HCT116 (cell line): ENCODE measurements around the gene ADI1. TPM values are rescaled to one million over a fixed set of nuclear protein-coding genes. Genes with fewer than 3 reads are reported as not detected.

Source experiments
- ATAC-seq: fragments of 200-7000 bp; cut with Tn5 transposase; 2 replicates; pipeline ENCODE4 v1.9.1; 2020; ENCODE audit warnings: mild to moderate bottlenecking, moderate library complexity
- BruUV-seq: library from RNA; stranded (reverse); fragments of 400-500 nt; replicated peaks from 2 replicates; lab custom pipeline; 2021; lab: Mats Ljungman, UMichigan
- CTCF ChIA-PET: fragments of 300-600 bp; sonication (Branson Sonifier 250); formaldehyde crosslinking; loops from one replicate; lab custom pipeline; 2021; ENCODE audit warnings: antibody characterized with exemption; lab: Charles Lee
- POLR2A ChIA-PET: fragments of 300-600, 350-600 bp; sonication (Branson Sonifier 250); formaldehyde crosslinking; loops from one replicate; lab custom pipeline; 2021; ENCODE audit warnings: antibody characterized with exemption; lab: Charles Lee
- RAD21 ChIA-PET, 2 experiments: fragments of 300-600 bp; sonication (Branson Sonifier 250); formaldehyde crosslinking; loops; one replicate each; lab custom pipeline; 2023; ENCODE audit warnings: low total read pairs in 2 of 2; ENCODE audit not compliant: uncharacterized antibody in 2 of 2, unreplicated experiment in 2 of 2, low non-redundant PET in 1 of 2; lab: Charles Lee
- DNase-seq: peaks from one replicate; pipeline ENCODE4 v3.0.0-alpha.2; 2010; ENCODE audit warnings: low read depth, low spot score
- H2AFZ ChIP-seq: fragments of 200-600 bp; shearing (Covaris generic), sonication (generic); 2 replicates; pipeline ENCODE4 v1.6.1; 2017; ENCODE audit warnings: low read depth, mixed run types, mixed read lengths, antibody characterized with exemption, low read length; ENCODE audit not compliant: poor library complexity, severe bottlenecking
- H3K27ac ChIP-seq: 2 replicates; pipeline ENCODE4 v1.5.1; 2012; ENCODE audit warnings: low read depth, low read length
- H3K27me3 ChIP-seq: fragments of 200-600 bp; sonication (generic); 2 replicates; pipeline ENCODE4 v1.6.1; 2016; ENCODE audit warnings: mixed run types, low read length, mixed read lengths; ENCODE audit not compliant: insufficient read depth
- H3K36me3 ChIP-seq, 2 experiments: fragments of 200-500 bp in 1 of 2; fragments of 200-600 bp in 1 of 2; sonication (Bioruptor generic) in 1 of 2; sonication (generic) in 1 of 2; 2 replicates each; pipeline versions ENCODE4 v1.5.1 to v1.6.1; 2014 to 2016; ENCODE audit warnings: low read length in 2 of 2, inconsistent platforms in 1 of 2, mixed read lengths in 1 of 2, mixed run types in 1 of 2; ENCODE audit not compliant: insufficient read depth in 2 of 2, control insufficient read depth in 1 of 2
- H3K4me1 ChIP-seq, 2 experiments: fragments of 200-600 bp in 1 of 2; sonication (generic) in 1 of 2; 2 replicates each; pipeline versions ENCODE4 v1.5.1 to v1.6.1; 2012 to 2017; ENCODE audit warnings: low read length in 2 of 2, inconsistent platforms in 1 of 2, mild to moderate bottlenecking in 1 of 2, mixed read lengths in 1 of 2, mixed run types in 1 of 2, moderate library complexity in 1 of 2; ENCODE audit not compliant: insufficient read depth in 2 of 2, control insufficient read depth in 1 of 2
- H3K4me2 ChIP-seq: fragments of 200-600 bp; sonication (generic); 2 replicates; pipeline ENCODE4 v1.6.1; 2017; ENCODE audit warnings: mixed run types, low read length, mixed read lengths
- H3K4me3 ChIP-seq, 2 experiments: fragments of 200-600 bp in 1 of 2; sonication (generic) in 1 of 2; replicated peaks in 1 of 2; 2 replicates each; pipeline ENCODE4 v1.5.1; 2011 to 2016; ENCODE audit warnings: low read length in 2 of 2, control low read depth in 1 of 2, low read depth in 1 of 2, mild to moderate bottlenecking in 1 of 2, mixed read lengths in 1 of 2, mixed run types in 1 of 2
- H3K79me2 ChIP-seq: fragments of 200-600 bp; sonication (generic); 2 replicates; pipeline ENCODE4 v1.6.1; 2017; ENCODE audit warnings: mild to moderate bottlenecking, mixed run types, low read length, moderate library complexity, mixed read lengths; ENCODE audit not compliant: insufficient read depth
- H3K9ac ChIP-seq: fragments of 200-600 bp; sonication (generic); 2 replicates; pipeline ENCODE4 v1.6.1; 2016; ENCODE audit warnings: low read length, mixed read lengths
- H3K9me2 ChIP-seq: fragments of 200-600 bp; sonication (generic), shearing (Covaris generic); 2 replicates; pipeline ENCODE4 v1.6.1; 2017; ENCODE audit warnings: mixed run types, mild to moderate bottlenecking, moderate library complexity; ENCODE audit not compliant: insufficient read depth
- H3K9me3 ChIP-seq, 2 experiments: fragments of 200-500 bp in 1 of 2; fragments of 200-600 bp in 1 of 2; sonication (Bioruptor generic) in 1 of 2; sonication (generic) in 1 of 2; 2 replicates each; pipeline ENCODE4 v1.6.1; 2014 to 2017; ENCODE audit warnings: low read length in 2 of 2, mixed read lengths in 2 of 2, inconsistent platforms in 1 of 2, low read depth in 1 of 2, mild to moderate bottlenecking in 1 of 2, mixed run types in 1 of 2, moderate library complexity in 1 of 2; ENCODE audit not compliant: control insufficient read depth in 1 of 2, insufficient read depth in 1 of 2
- H4K20me1 ChIP-seq: fragments of 200-600 bp; sonication (generic), shearing (Covaris generic); 2 replicates; pipeline ENCODE4 v1.6.1; 2017; ENCODE audit warnings: mixed run types, mild to moderate bottlenecking, moderate library complexity; ENCODE audit not compliant: insufficient read depth
- CBX3 ChIP-seq: IDR thresholded peaks from 2 replicates; pipeline ENCODE4 v1.6.1; 2012; ENCODE audit warnings: low read depth
- CEBPB ChIP-seq: IDR thresholded peaks from 2 replicates; pipeline ENCODE4 v1.6.1; 2012; ENCODE audit warnings: low read depth
- EGR1 ChIP-seq: IDR thresholded peaks from 2 replicates; pipeline ENCODE4 v1.6.1; 2012; ENCODE audit warnings: low read depth
- ELF1 ChIP-seq: IDR thresholded peaks from 2 replicates; pipeline ENCODE4 v1.6.1; 2012; ENCODE audit warnings: low read depth, borderline replicate concordance
- EZH2 ChIP-seq: fragments of 200-600 bp; sonication (generic); IDR thresholded peaks from 2 replicates; pipeline ENCODE4 v1.6.1; 2017; ENCODE audit warnings: antibody characterized with exemption, mixed run types
- EZH2phosphoT487 ChIP-seq: fragments of 200-600 bp; IDR thresholded peaks from 2 replicates; pipeline ENCODE4 v1.6.1; 2018; ENCODE audit warnings: antibody characterized with exemption, borderline replicate concordance
- FOSL1 ChIP-seq: IDR thresholded peaks from 2 replicates; pipeline ENCODE4 v1.6.1; 2012; ENCODE audit warnings: low read depth
- POLR2A ChIP-seq: IDR thresholded peaks from 2 replicates; pipeline ENCODE4 v1.7.0; 2011; ENCODE audit warnings: borderline replicate concordance; ENCODE audit not compliant: insufficient read depth, insufficient read length; ENCODE audit errors: extremely low read depth
- RAD21 ChIP-seq: IDR thresholded peaks from 2 replicates; pipeline ENCODE4 v1.6.1; 2012; ENCODE audit warnings: low read depth, mild to moderate bottlenecking
- SIN3A ChIP-seq: IDR thresholded peaks from 2 replicates; pipeline ENCODE4 v1.6.1; 2012; ENCODE audit warnings: low read depth
- SP1 ChIP-seq: IDR thresholded peaks from 2 replicates; pipeline ENCODE4 v1.6.1; 2012; ENCODE audit warnings: low read depth
- TCF7L2 ChIP-seq: IDR thresholded peaks from 2 replicates; pipeline ENCODE4 v1.7.0; 2011; ENCODE audit warnings: borderline replicate concordance, inconsistent platforms; ENCODE audit not compliant: insufficient read depth, insufficient read length; ENCODE audit errors: extremely low read depth
- YY1 ChIP-seq: IDR thresholded peaks from 2 replicates; pipeline ENCODE4 v1.6.1; 2011; ENCODE audit warnings: low read length, low read depth, moderate library complexity, mild to moderate bottlenecking; ENCODE audit not compliant: insufficient replicate concordance; ENCODE audit errors: extremely low read depth
- ZFX ChIP-seq: fragments of 450-650 bp; IDR thresholded peaks from 2 replicates; pipeline ENCODE4 v1.6.1; 2017
- ZNF274 ChIP-seq: fragments of 200-500 bp; sonication (Bioruptor generic); IDR thresholded peaks from 2 replicates; pipeline ENCODE4 v1.6.1; 2014; ENCODE audit warnings: mild to moderate bottlenecking, low read depth, low read length, inconsistent platforms
- intact Hi-C: fragments of 100-400 bp; cut with micrococcal nuclease; formaldehyde crosslinking; loops from 2 replicates; pipeline ENCODE4 v1.10.0; 2022
- total RNA-seq: library from RNA; stranded (reverse); gene quantifications from one replicate; pipeline ENCODE4 v1.2.1, GENCODE V29; 2021; ENCODE audit not compliant: unreplicated experiment
- TF ChIP-seq, protein P1 (sequence below): IDR thresholded peaks from 2 replicates; pipeline ENCODE4 v1.6.1; 2012
- TF ChIP-seq, protein P2 (sequence below): IDR thresholded peaks from 2 replicates; pipeline ENCODE4 v1.6.1; 2012

Gene ADI1
- total RNA-seq, 1 experiment from 2014 or later: 27.0 TPM

DNA sequence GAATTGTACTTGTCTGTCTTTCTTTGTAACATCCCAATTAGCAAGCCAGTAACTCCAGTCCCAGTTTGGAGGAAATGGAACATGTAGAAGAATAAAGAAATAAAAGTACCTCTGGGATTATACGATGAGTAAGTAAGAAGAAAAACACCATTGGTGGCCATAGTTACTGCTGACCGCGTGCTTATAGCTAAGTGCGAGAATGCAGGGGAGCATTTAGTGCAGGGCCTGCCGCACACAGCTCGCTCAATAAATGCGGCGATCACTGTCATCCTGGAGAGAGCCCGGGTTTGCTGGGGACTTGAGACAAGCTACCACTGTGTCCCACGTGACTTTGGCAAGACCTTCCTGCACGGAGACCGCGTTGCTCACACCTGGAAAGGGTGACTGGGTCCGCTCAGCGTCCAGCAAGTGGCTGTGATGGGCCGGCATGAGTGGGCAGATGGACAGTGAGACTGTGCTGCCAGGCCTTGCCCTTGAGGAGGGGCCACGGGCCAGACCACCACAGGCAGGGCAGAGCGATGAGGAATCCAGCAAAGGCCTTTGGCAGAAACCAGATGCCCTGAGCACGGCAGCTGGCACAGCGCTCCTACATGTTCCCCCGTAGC lies 54.8 kb downstream of the ADI1 start:
- POLR2A ChIA-PET: no interaction called here
- ATAC-seq: no peak

DNA sequence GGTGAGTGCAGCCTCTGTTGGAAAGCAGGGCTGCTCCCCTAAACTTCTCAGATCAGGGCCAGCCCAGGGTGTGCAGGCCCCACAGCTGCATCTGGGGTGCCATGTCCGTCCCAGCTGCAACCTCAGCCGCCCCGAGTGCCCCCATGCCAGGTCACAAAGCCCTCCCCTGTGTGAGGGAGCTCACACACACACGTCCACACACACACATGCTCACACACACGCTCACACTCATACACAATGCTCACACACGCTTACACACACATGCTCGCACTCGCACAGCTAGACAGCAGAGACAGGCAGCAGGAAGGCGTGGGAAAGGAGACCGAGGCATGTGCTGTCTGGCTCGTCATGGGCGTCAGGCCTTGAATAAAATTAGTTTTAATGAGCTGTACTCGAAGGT lies 55.4 kb downstream of the ADI1 start:
- Histone ChIP-seq H4K20me1 (no peaks in the 10 kb centered on the region), H3K27ac (no peak overlapping the region), H3K9ac (no peak overlapping the region), H3K9me2 (no peaks in the 10 kb centered on the region), H3K27me3 (no peaks in the 10 kb centered on the region), H3K79me2 (no peaks in the 10 kb centered on the region), H2AFZ (no peak overlapping the region), H3K9me3 (no peaks in the 10 kb centered on the region), H3K36me3 (no peaks in the 10 kb centered on the region), H3K4me2 (no peak overlapping the region), H3K4me3 (no peak overlapping the region), H3K4me1 (no peaks in the 10 kb centered on the region)
- BruUV-seq: no TSS peak
- ChIA-PET POLR2A (no interaction called here), RAD21 (no interaction called here), CTCF (no interaction called here)
- no peak for TF ChIP-seq SIN3A
- TF ChIP-seq CEBPB: no peak
- no peak for TF ChIP-seq EZH2phosphoT487
- no peak for TF ChIP-seq YY1
- TF ChIP-seq, protein P1, sequence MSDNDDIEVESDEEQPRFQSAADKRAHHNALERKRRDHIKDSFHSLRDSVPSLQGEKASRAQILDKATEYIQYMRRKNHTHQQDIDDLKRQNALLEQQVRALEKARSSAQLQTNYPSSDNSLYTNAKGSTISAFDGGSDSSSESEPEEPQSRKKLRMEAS: no peak
- no peak for TF ChIP-seq POLR2A
- no peak for TF ChIP-seq SP1
- no peak for TF ChIP-seq EZH2
- no peak for TF ChIP-seq ELF1
- TF ChIP-seq TCF7L2: no peak
- no peak for TF ChIP-seq FOSL1
- TF ChIP-seq ZNF274: no peak
- TF ChIP-seq, protein P2, sequence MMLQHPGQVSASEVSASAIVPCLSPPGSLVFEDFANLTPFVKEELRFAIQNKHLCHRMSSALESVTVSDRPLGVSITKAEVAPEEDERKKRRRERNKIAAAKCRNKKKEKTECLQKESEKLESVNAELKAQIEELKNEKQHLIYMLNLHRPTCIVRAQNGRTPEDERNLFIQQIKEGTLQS: no peak
- TF ChIP-seq EGR1: no peak
- TF ChIP-seq RAD21: no peak
- no peak for TF ChIP-seq ZFX
- no peak for TF ChIP-seq CBX3
- intact Hi-C loops: loop anchor here (2.0 kb wide), 1 partner anchor 619 kb away; no protein-coding TSS in a partner anchor
- no peak for DNase-seq
- ATAC-seq: no peak

More for the DNA sequence above, 54.8 kb downstream of the ADI1 start:
- no peaks in the 10 kb centered on the region for H3K9me3 ChIP-seq
- intact Hi-C loops: no loop called here
- H3K4me3 ChIP-seq: no peak overlapping the region
- no peak overlapping the region for H3K27ac ChIP-seq
- CTCF ChIA-PET: no interaction called here
- TF ChIP-seq CBX3: no peak
- no peaks in the 10 kb centered on the region for H3K36me3 ChIP-seq
- H3K4me1 ChIP-seq: no peaks in the 10 kb centered on the region
- H3K9ac ChIP-seq: no peak overlapping the region
- H2AFZ ChIP-seq: no peak overlapping the region
- RAD21 ChIA-PET: no interaction called here
- H3K79me2 ChIP-seq: no peaks in the 10 kb centered on the region
- BruUV-seq: no TSS peak
- H3K4me2 ChIP-seq: no peak overlapping the region
- no peak for DNase-seq
- no peaks in the 10 kb centered on the region for H4K20me1 ChIP-seq
- no peaks in the 10 kb centered on the region for H3K27me3 ChIP-seq
- H3K9me2 ChIP-seq: no peaks in the 10 kb centered on the region
